VCaP (cell line): Measurements from ENCODE around the gene TLR4.

Source experiments
- H3K27ac ChIP-seq: fragments of 450-650 bp; 2 replicates; pipeline ENCODE4 v1.5.1; 2017
- TF ChIP-seq, protein P1 (sequence below): fragments of 450-650 bp; conservative IDR thresholded peaks from 2 replicates; pipeline ENCODE4 v1.5.1; 2017; ENCODE audit warnings: mild to moderate bottlenecking, moderate library complexity

TLR4 gene

DNA sequence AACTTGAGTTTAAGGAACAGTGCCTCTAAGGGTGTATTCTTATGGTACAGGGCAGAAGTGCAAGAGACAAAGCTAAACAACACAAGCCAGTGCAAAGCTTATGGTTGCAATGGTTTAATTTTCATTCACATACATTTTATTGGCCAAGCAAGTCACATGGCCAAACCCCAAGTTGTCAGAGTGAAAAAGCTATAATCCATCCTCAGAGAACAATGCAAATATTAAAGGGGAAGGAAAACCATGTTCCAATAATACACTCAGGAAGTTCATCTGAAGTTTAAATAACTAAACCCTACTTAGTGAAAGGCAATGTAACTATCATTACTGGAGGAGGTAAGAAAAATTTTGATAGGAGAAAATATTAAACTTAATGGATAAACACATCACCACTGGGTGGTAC, 26.6 kb upstream of the TLR4 start:
- TF ChIP-seq, protein P1, sequence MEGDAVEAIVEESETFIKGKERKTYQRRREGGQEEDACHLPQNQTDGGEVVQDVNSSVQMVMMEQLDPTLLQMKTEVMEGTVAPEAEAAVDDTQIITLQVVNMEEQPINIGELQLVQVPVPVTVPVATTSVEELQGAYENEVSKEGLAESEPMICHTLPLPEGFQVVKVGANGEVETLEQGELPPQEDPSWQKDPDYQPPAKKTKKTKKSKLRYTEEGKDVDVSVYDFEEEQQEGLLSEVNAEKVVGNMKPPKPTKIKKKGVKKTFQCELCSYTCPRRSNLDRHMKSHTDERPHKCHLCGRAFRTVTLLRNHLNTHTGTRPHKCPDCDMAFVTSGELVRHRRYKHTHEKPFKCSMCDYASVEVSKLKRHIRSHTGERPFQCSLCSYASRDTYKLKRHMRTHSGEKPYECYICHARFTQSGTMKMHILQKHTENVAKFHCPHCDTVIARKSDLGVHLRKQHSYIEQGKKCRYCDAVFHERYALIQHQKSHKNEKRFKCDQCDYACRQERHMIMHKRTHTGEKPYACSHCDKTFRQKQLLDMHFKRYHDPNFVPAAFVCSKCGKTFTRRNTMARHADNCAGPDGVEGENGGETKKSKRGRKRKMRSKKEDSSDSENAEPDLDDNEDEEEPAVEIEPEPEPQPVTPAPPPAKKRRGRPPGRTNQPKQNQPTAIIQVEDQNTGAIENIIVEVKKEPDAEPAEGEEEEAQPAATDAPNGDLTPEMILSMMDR, result no peak
- H3K27ac ChIP-seq, result no peak overlapping the region

DNA sequence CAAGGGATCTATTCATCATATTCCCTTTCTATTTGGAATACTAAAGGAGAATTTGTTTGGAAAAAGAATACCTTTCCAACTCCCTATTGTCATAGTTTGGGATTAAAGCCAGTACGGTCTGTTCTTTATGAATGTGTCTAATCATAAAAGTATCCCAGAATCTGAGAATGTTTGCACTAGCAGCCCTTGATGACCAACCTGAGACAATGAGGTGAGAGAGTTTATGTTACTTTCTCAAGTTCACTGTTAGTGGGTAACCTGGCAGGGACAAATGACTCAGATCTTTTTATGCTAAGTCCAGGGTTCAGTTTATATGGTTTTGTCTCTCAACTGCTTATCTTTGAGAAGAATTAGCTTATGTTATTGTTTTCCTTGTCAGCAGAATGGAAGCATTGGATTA, 25.3 kb upstream of the TLR4 start:
- no peak overlapping the region for H3K27ac ChIP-seq

DNA sequence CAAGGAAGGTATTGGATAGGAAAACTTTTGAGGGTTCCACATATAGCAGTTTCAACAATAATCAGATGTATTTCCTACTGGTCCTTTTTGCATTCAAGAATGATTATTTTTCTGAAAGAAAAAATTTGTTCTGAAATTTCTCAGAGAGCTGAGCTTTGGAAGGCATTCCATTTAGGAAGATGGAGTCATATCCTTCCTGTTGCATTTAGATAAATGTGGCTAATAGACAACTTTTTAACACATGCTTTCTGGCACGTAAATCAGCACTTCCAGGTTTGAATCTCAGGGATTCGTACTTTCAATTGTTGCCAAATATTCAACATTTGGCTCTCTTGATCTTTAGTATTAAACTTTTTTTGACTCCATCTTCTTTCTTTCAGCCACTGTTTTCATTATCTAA, 24.8 kb upstream of the TLR4 start:
- TF ChIP-seq, protein P1, result no peak
- no peak overlapping the region for H3K27ac ChIP-seq

More for the DNA sequence above, 25.3 kb upstream of the TLR4 start:
- TF ChIP-seq, protein P1, result no peak

DNA sequence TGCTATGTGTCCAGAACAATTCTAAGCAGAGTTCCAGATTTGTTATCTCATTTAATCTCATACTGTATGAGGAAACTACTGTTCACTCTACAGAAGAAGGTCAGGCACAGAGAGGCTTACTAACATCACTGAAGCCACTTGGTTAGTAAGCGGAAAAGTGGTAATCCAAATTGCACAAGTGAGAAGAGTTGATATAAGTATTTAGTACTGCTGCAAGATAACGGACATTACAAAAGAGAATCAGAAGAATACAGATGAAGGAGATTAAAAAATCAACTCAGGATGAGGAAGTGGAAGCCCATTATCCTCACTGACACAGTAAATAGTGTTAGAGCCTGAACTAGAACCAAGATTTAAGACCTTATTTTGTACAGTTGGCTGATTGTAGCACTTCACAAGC, 22.3 kb upstream of the TLR4 start:
- TF ChIP-seq, protein P1, result no peak
- no peak overlapping the region for H3K27ac ChIP-seq

DNA sequence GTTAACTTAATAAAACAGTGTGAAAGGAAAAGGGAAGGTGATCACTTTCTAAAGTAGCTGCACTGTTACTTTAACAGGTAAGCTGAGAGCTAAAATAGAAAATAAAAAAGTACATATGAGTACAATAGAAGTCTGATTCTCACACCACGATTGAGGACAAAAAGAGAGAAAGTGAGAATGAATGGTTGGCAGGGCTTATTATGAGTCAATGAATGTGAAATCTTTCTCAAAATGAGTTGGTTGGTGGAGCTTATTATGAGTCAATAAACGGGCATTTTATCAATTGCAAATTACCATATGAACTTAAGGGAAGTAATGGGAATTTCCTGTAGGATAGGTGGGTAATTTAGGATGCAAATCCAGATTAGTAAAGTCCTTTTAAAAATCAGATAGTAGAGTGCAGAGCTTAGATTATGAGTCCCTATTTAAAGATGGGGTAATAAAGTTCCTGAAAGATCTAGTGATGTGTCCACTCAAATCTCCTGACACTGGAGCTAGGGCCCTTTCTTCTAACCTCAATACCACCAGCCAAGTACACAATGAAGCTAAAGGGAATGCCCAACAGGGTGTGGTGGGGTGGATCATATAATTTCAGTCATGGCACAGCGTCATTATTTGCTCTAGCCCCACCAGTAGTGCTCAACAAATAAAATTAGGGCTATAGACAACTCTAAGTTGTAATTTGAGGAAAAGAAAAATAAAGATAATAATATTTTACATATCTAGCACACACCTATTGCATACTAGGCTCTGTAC, 21.1 kb upstream of the TLR4 start:
- H3K27ac ChIP-seq, result no peak overlapping the region
- TF ChIP-seq, protein P1, result no peak

DNA sequence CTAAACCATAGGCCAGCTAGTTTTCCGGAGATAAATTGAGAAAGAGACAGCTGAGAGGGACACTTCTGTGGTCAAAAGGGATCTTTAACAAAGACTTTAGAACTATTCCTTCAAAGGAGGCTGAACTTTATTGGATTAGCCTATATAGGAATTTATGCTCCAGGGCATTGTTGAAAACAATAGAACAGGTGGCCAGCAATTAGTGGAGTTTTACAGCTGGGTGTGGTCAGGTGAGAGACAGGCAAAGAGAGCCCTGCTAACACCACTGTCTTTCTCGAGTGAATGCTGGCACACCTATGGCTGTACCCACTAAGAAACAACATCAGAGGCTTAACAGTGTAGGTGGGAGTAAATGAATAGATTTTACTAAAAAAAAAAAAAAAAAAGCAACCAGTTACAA, 16.7 kb upstream of the TLR4 start:
- TF ChIP-seq, protein P1, result no peak
- H3K27ac ChIP-seq, result no peak overlapping the region

DNA sequence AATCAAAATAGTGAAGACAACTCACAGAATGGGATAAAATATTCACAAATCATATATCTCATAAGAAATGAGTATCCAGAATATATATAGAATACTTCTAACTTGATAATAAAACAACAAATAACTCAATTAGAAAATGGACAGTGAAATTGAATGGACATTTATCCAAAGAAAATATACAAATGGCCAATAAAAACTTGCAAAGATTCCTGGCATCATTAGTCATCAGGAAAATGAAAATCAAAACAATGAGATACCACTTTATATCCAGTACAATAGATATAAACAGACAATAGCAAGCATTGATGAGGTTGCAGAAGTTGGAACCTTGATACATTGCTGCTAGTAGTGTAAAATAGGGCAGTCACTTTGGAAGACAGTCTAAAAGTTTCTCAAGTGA, 12.8 kb upstream of the TLR4 start:
- no peak overlapping the region for H3K27ac ChIP-seq
- TF ChIP-seq, protein P1, result no peak
